Raji (cell line): ENCODE results near the gene AQP1.

ENCODE experiments used
- POLR2A ChIP-seq: IDR thresholded peaks from 2 replicates; pipeline ENCODE4 v1.6.1; 2011; ENCODE audit warnings: low read depth, low read length, control low read depth; ENCODE audit not compliant: insufficient read depth

The AQP1 gene

GRCh38 chr7:30931161-30931928, 19.7 kb downstream of the AQP1 start:
- no peak for TF ChIP-seq POLR2A

DNA sequence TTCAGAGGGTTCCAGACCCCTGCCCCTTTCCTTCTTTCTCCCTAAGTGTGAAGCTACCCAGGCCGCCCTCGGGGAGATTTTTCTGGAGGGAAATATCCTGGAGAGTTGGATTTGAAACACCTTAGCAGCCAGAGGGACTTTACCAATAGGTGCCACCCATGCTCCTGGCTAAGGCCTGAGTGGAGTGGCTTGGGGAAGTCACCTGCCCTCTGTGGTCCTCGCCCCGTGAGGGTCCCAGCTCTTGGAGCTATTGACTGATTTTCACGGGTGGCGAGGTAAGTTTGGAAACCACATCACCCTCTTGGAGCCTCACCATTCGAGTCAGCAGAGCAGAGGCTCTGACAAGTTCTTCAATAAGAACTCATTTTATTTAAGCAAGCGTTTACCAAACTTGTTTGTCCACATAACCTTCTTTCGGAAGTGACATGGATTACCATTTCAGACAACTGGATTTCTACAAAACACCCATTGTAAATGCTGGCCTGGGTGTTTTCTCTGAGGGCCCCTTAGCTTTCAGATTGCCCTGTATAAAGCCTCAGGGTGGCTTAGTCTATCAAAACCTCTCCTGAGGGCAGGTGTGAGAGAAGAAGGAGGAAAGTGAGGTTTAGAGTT, 20.4 kb downstream of the AQP1 start:
- no peak for TF ChIP-seq POLR2A

DNA sequence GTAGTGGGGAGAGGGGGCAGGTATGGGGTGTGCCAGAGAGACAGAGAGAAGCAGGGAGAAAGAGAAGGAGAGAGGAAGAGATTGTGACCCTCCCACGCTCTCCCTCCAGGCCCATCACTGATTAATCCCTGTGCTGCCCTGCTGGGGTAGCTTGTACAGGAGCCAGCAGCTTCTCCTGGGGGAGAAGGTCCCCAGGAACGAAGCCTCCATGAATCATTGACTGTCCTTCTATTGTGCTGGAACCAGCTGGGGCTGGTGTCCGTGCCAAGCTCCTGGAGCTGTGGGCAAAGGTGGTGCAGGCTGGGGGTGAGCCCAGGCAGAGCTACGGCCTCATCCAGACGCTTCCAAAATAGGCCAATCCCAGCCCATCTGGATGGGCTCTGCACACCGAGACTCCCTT, 20.9 kb downstream of the AQP1 start:
- no peak for TF ChIP-seq POLR2A

GRCh38 chr7:30933124-30933974, 21.7 kb downstream of the AQP1 start:
- TF ChIP-seq POLR2A, result no peak

- TF ChIP-seq POLR2A, result no peak
Measured at GRCh38 chr7:30934225-30934624, 22.6 kb downstream of the AQP1 start.

- TF ChIP-seq POLR2A, result no peak
Measured at GRCh38 chr7:30934732-30935568, 23.3 kb downstream of the AQP1 start.

DNA sequence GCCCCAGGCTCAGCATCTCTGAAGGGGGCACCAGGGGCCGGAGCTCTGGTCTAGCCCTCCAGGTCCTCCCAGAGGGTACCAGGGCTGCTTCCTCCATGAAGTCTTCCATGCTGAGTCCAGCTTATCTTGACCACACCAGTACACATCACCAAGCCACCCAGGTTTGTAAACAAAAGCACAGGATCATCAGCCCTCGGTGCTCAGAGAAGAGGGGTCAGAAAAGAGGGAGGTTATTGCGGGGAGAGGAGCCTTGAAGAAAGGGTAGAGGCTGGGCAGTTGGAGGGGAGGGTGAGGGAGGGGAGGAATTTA, 23.9 kb downstream of the AQP1 start:
- no peak for TF ChIP-seq POLR2A

GRCh38 chr7:30936650-30937245, 25.1 kb downstream of the AQP1 start:
- no peak for TF ChIP-seq POLR2A

DNA sequence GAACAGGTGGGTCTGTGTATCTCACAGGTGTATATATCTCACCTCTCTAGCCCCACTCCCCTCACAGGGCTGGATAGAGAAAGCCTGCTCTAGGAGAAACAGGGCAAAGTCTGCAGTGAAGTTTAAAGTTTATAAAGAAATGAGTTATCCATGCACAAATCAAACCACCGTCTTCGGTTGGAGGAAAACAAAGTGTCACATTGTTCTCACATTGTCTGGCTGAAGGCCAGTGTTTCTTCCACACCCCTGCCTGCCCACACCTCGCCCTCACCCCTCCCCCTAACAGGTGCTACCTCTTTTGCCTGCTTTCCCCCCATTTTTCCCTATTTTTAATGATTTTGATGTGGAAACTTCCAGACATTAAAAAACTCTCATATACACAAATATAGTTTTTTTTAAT, 25.8 kb downstream of the AQP1 start:
- TF ChIP-seq POLR2A, result no peak

GRCh38 chr7:30938435-30939316, 27.0 kb downstream of the AQP1 start:
- no peak for TF ChIP-seq POLR2A

DNA sequence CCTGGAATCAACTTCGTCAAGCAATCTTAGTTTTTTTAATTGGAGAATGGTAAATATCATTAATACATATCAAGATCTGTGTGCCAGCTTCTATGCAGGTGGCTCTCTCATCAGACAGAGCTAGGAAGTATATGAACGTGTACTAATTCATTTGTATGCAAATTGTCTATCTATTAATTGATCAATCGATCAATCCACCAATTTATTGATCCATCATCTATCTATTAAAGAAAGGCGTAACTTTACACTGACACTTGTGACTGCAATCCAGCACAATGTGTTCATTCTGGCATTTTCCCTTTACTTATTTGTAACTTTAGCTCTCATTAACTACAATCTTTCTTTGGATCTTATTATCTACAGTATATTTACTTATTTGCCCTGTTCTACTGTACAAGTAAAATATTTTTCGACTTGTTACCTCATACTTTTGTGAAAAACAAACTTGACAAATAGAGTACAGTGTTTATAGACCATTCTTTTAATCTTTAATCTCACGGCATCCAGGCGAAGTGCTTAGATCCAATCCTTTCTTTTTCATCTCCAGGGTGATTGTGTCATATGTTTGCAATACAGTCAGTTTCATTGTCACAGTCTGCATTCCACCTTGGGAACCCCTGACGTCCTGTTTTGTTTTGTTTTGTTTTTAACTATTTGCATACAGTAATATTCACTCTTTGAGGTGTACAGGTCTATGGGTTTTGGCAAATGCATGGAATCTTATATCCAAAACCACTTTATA, 30.1 kb downstream of the AQP1 start:
- no peak for TF ChIP-seq POLR2A

GRCh38 chr7:30950197-30950596, 38.5 kb downstream of the AQP1 start:
- TF ChIP-seq POLR2A, result no peak

GRCh38 chr7:30954914-30955313, 43.3 kb downstream of the AQP1 start:
- no peak for TF ChIP-seq POLR2A
